Measurements from ENCODE around the gene SLC13A2.
"Not testable (repeated sequence)": the region's sequence is repeated elsewhere in the genome, so short reads cannot be mapped to it uniquely, and the experiment has no call there.

SLC13A2 gene

GRCh38 chr17:28507567-28508203 lies 34.2 kb downstream of the SLC13A2 start:
- DNase-seq (ENCODE audit: insufficient read length, low spot score), result no peak
- no peak for FAIRE-seq
- no peak for TF ChIP-seq POLR2A (IDR thresholded peaks at IDR 0.05; ENCODE audit: low read depth, low read length)

- FAIRE-seq, result no peak
Measured at GRCh38 chr17:28508211-28508724, 34.8 kb downstream of the SLC13A2 start.

GRCh38 chr17:28509789-28510188 lies 36.3 kb downstream of the SLC13A2 start:
- peak; percentile 56 for DNase-seq (ENCODE audit: insufficient read length, low spot score)
- no peak for TF ChIP-seq POLR2A (IDR thresholded peaks at IDR 0.05; ENCODE audit: low read depth, low read length)
- FAIRE-seq, result no peak

More at GRCh38 chr17:28508211-28508724, 34.8 kb downstream of the SLC13A2 start:
- no peak for DNase-seq (ENCODE audit: insufficient read length, low spot score)
- no peak for TF ChIP-seq POLR2A (IDR thresholded peaks at IDR 0.05; ENCODE audit: low read depth, low read length)

GRCh38 chr17:28511858-28512461 lies 38.5 kb downstream of the SLC13A2 start:
- TF ChIP-seq POLR2A (IDR thresholded peaks at IDR 0.05; ENCODE audit: low read depth, low read length), result no peak
- FAIRE-seq (no peak), DNase-seq (ENCODE audit: insufficient read length, low spot score) (no peak)

- TF ChIP-seq POLR2A (IDR thresholded peaks at IDR 0.05; ENCODE audit: low read depth, low read length), result no peak
- DNase-seq (ENCODE audit: insufficient read length, low spot score) (no peak), FAIRE-seq (no peak)
Measured at GRCh38 chr17:28513476-28513875, 40.0 kb downstream of the SLC13A2 start.

- DNase-seq (ENCODE audit: insufficient read length, low spot score) (no peak), FAIRE-seq (no peak)
- no peak for TF ChIP-seq POLR2A (IDR thresholded peaks at IDR 0.05; ENCODE audit: low read depth, low read length)
Measured at GRCh38 chr17:28514561-28515002, 41.1 kb downstream of the SLC13A2 start.

- FAIRE-seq (no peak), DNase-seq (ENCODE audit: insufficient read length, low spot score) (no peak)
- TF ChIP-seq POLR2A (IDR thresholded peaks at IDR 0.05; ENCODE audit: low read depth, low read length), result no peak
Measured at GRCh38 chr17:28515518-28515917, 42.1 kb downstream of the SLC13A2 start.

- no peak for FAIRE-seq
- TF ChIP-seq POLR2A (IDR thresholded peaks at IDR 0.05; ENCODE audit: low read depth, low read length), result no peak
- no peak for DNase-seq (ENCODE audit: insufficient read length, low spot score)
Measured at GRCh38 chr17:28518132-28518531, 44.7 kb downstream of the SLC13A2 start.

GRCh38 chr17:28518578-28518977 lies 45.1 kb downstream of the SLC13A2 start:
- no peak for DNase-seq (ENCODE audit: insufficient read length, low spot score)
- no peak for TF ChIP-seq POLR2A (IDR thresholded peaks at IDR 0.05; ENCODE audit: low read depth, low read length)
- no peak for FAIRE-seq

GRCh38 chr17:28519236-28519635 lies 45.8 kb downstream of the SLC13A2 start:
- TF ChIP-seq POLR2A (IDR thresholded peaks at IDR 0.05; ENCODE audit: low read depth, low read length), result no peak
- no peak for FAIRE-seq
- DNase-seq (ENCODE audit: insufficient read length, low spot score), result no peak

GRCh38 chr17:28520687-28521086 lies 47.2 kb downstream of the SLC13A2 start:
- FAIRE-seq, result no peak
- TF ChIP-seq POLR2A (IDR thresholded peaks at IDR 0.05; ENCODE audit: low read depth, low read length), result no peak
- DNase-seq (ENCODE audit: insufficient read length, low spot score), result no peak

GRCh38 chr17:28521311-28522085 lies 48.1 kb downstream of the SLC13A2 start:
- FAIRE-seq (no peak), DNase-seq (ENCODE audit: insufficient read length, low spot score) (no peak)
- no peak for TF ChIP-seq POLR2A (IDR thresholded peaks at IDR 0.05; ENCODE audit: low read depth, low read length)

GRCh38 chr17:28522281-28522680 lies 48.8 kb downstream of the SLC13A2 start:
- FAIRE-seq; DNase-seq (ENCODE audit: insufficient read length, low spot score): not testable (repeated sequence)

GRCh38 chr17:28523186-28523585 lies 49.7 kb downstream of the SLC13A2 start:
- DNase-seq (ENCODE audit: insufficient read length, low spot score) (no peak), FAIRE-seq (no peak)
- TF ChIP-seq POLR2A (IDR thresholded peaks at IDR 0.05; ENCODE audit: low read depth, low read length), result no peak

All from H54 (cell line).